ENCODE results near the gene GTSF1L. TPM values are rescaled to one million over a fixed set of nuclear protein-coding genes. Genes with fewer than 3 reads are reported as not detected.
A peak's percentile ranks its signal among the peaks of the same experiment; 100 is the strongest.

The GTSF1L gene
- total and polyA plus RNA-seq, 9 of the 15 experiments (the other 6 are each of a cell fraction or from before 2014, with no cell fraction given) = not detected

GRCh38 chr20:43681468-43681942, 45.3 kb downstream of the GTSF1L start:
- peaks cover 59% of the 10 kb centered on the region; the same call in 2 of the 3 replicates for H3K36me3 ChIP-seq (ENCODE audit: control insufficient read depth, insufficient read depth, low read length)
- FAIRE-seq (no peak), DNase-seq (ENCODE audit: extremely low read depth in 1 of 4, low spot score in 3 of 4) (peak in 2 of 4 experiments; percentile 20 to 26), ATAC-seq (0 out of 3 replicates have a peak, but pooled peaks have one; percentile 19)
- intact Hi-C loops (cut with micrococcal nuclease) (no loop called here), in situ Hi-C loops (cut with MboI) (no loop called here)
- BruUV-seq (replicated peaks) = no TSS peak
- no peak overlapping the region for H3K4me2 ChIP-seq (ENCODE audit: insufficient read depth, low read length)
- H3K27me3 ChIP-seq (ENCODE audit: control insufficient read depth in 2 of 2, insufficient read depth in 2 of 2, low read length in 2 of 2) = no peaks in the 10 kb centered on the region
- WGBS (ENCODE audit: insufficient coverage, low coverage, missing lambda C conversion rate) = 95% methylated on average over 7 of the region's 8 CpGs
- ChIA-PET POLR2A (interaction anchor here (0.6 to 1.2 kb wide), 3 partner anchors 11 to 14 kb away, joined by 3 to 4 read pairs (median 3); no protein-coding TSS in a partner anchor), CTCF (ENCODE audit: low intra/inter-chr PET ratio) (interaction anchor here (1.0 kb wide), 1 partner anchor 96 kb away, joined by 3 read pairs; no protein-coding TSS in a partner anchor)
- H3K79me2 ChIP-seq (ENCODE audit: control insufficient read depth, insufficient read depth, low read length) = peaks cover 22% of the 10 kb centered on the region
- no peak overlapping the region for H3K4me3 ChIP-seq
- H3K9me1 ChIP-seq (ENCODE audit: control insufficient read depth, insufficient read depth, low read length) = peaks cover 6% of the 10 kb centered on the region
- no peak overlapping the region for H3K9ac ChIP-seq (ENCODE audit: insufficient read depth in 1 of 2, low read depth in 2 of 2, low read length in 2 of 2)
- H2AFZ ChIP-seq (ENCODE audit: low read depth, low read length) = no peak overlapping the region
- peaks cover 16% of the 10 kb centered on the region for H4K20me1 ChIP-seq (replicated peaks; ENCODE audit: control insufficient read depth, insufficient read depth, low read length)
- H3K9me3 ChIP-seq (replicated peaks; ENCODE audit: control insufficient read depth, insufficient read depth, low read depth, low read length) = no peaks in the 10 kb centered on the region
- no peak overlapping the region for H3K27ac ChIP-seq (ENCODE audit: extremely low read depth, low read depth, low read length)
- TF ChIP-seq KLF10 (CRISPR knock-in tag; IDR thresholded peaks at IDR 0.05) (no peak), ZNF175 (CRISPR knock-in tag; IDR thresholded peaks at IDR 0.05; ENCODE audit: low read depth) (no peak), MXI1 (IDR thresholded peaks at IDR 0.05; ENCODE audit: low read depth, low read length) (no peak), DIDO1 (tag; IDR thresholded peaks at IDR 0.05; ENCODE audit: low read depth) (no peak), KDM5B (IDR thresholded peaks at IDR 0.05; ENCODE audit: insufficient replicate concordance, low read depth, low read length) (no peak), ZNF584 (CRISPR knock-in tag; IDR thresholded peaks at IDR 0.05; ENCODE audit: low read depth) (no peak), ZBTB2 (IDR thresholded peaks at IDR 0.05) (no peak), CTCF (IDR thresholded peaks at IDR 0.05 in 2 of 3, conservative IDR thresholded peaks at IDR 0.05 in 1 of 3; ENCODE audit: insufficient read depth in 2 of 3, low read depth in 1 of 3, low read length in 3 of 3) (peak in 2 of 3 experiments; percentile 11 to 25; a peak in 1 of 6 replicates)
- peaks cover 9 to 10% of the 10 kb centered on the region in 2 experiments; a peak in 4 of 5 replicates for H3K4me1 ChIP-seq (replicated peaks in 1 of 2; ENCODE audit: control insufficient read depth in 2 of 2, insufficient read depth in 2 of 2, low read length in 2 of 2)
